Gastroesophageal sphincter (tissue), 3 donors: ENCODE data around the gene ARL13A.

Experiments
- CTCF ChIP-seq, 4 experiments: fragments of 200-600 bp in 2 of 4; fragments of 450-650 bp in 2 of 4; sonication (generic) in 1 of 4; IDR thresholded peaks; one replicate each; pipeline ENCODE4 v1.5.1; 2017 to 2019; ENCODE audit warnings: antibody characterized with exemption in 4 of 4, mild to moderate bottlenecking in 2 of 4, moderate library complexity in 2 of 4
- EP300 ChIP-seq: sonication (generic); formaldehyde crosslinking; IDR thresholded peaks from one replicate; pipeline ENCODE4 v1.6.1; 2017; ENCODE audit warnings: antibody characterized with exemption, mild to moderate bottlenecking
- POLR2A ChIP-seq, 2 donors: fragments of 450-650 bp; IDR thresholded peaks; one replicate each; pipeline ENCODE4 v1.6.1; 2017; ENCODE audit warnings: antibody characterized with exemption in 2 of 2, mild to moderate bottlenecking in 2 of 2, moderate library complexity in 1 of 2
- POLR2AphosphoS5 ChIP-seq: sonication (generic); formaldehyde crosslinking; IDR thresholded peaks from one replicate; pipeline ENCODE4 v1.6.1; 2017; ENCODE audit warnings: antibody characterized with exemption

- TF ChIP-seq CTCF (IDR thresholded peaks at IDR 0.05) (no peak), POLR2AphosphoS5 (no peak), POLR2A (IDR thresholded peaks at IDR 0.05) (no peak), EP300 (no peak)
Observed at GRCh38 chrX:100994352-100995281, 25.1 kb downstream of the ARL13A start.
